Duodenal mucosa (tissue), 2 donors: ENCODE measurements around the gene RHOG.
A peak's percentile ranks its signal among the peaks of the same experiment; 100 is the strongest.
"Not testable (repeated sequence)": the region's sequence is repeated elsewhere in the genome, so short reads cannot be mapped to it uniquely, and the experiment has no call there.

Experiments
- H3K27ac ChIP-seq: one replicate; pipeline ENCODE4 v1.7.0; 2013; ENCODE audit warnings: low read depth, low read length
- H3K27me3 ChIP-seq, 2 donors: one replicate each; pipeline ENCODE4 v1.7.0; 2013; ENCODE audit warnings: low read length in 2 of 2, control low read depth in 1 of 2; ENCODE audit not compliant: insufficient read depth in 2 of 2, control insufficient read depth in 1 of 2
- H3K36me3 ChIP-seq, 2 donors: one replicate each; pipeline ENCODE4 v1.7.0; 2013; ENCODE audit warnings: low read length in 2 of 2, control low read depth in 1 of 2; ENCODE audit not compliant: insufficient read depth in 2 of 2, control insufficient read depth in 1 of 2
- H3K4me1 ChIP-seq, 2 donors: one replicate each; pipeline ENCODE4 v1.7.0; 2013; ENCODE audit warnings: low read length in 2 of 2, control low read depth in 1 of 2; ENCODE audit not compliant: insufficient read depth in 2 of 2, control insufficient read depth in 1 of 2
- H3K4me3 ChIP-seq, 2 donors: one replicate each; pipeline ENCODE4 v1.7.0; 2013; ENCODE audit warnings: low read length in 2 of 2, low read depth in 1 of 2
- H3K9ac ChIP-seq, 2 donors: one replicate each; pipeline ENCODE4 v1.7.0; 2013; ENCODE audit warnings: low read length in 2 of 2, low read depth in 1 of 2
- H3K9me3 ChIP-seq, 2 donors: one replicate each; pipeline ENCODE4 v1.7.0; 2013; ENCODE audit warnings: low read length in 2 of 2, control low read depth in 1 of 2; ENCODE audit not compliant: control insufficient read depth in 1 of 2

RHOG gene

GRCh38 chr11:3799873-3800272 is 40.9 kb downstream of the RHOG start:
- H3K9me3 ChIP-seq = no peaks in the 10 kb centered on the region
- H3K27me3 ChIP-seq = no peaks in the 10 kb centered on the region
- H3K27ac ChIP-seq = no peak overlapping the region
- H3K4me3 ChIP-seq = peak overlapping the region in 1 of 2 donors; percentile 21
- H3K36me3 ChIP-seq = no peaks in the 10 kb centered on the region
- peaks cover 9 to 19% of the 10 kb centered on the region in 2 donors for H3K4me1 ChIP-seq
- no peak overlapping the region for H3K9ac ChIP-seq

GRCh38 chr11:3799143-3799542 is 41.6 kb downstream of the RHOG start:
- H3K9me3 ChIP-seq = no peaks in the 10 kb centered on the region
- H3K27me3 ChIP-seq = no peaks in the 10 kb centered on the region
- H3K27ac ChIP-seq = no peak overlapping the region
- H3K4me1 ChIP-seq = peaks cover 13 to 24% of the 10 kb centered on the region in 2 donors
- peaks cover 0 to 4% of the 10 kb centered on the region in 2 donors for H3K36me3 ChIP-seq
- no peak overlapping the region for H3K4me3 ChIP-seq
- H3K9ac ChIP-seq = no peak overlapping the region

- Histone ChIP-seq H3K27ac (peak within 1 kb of the TSS; percentile 96), H3K36me3 (peaks cover 3 to 18% of the 10 kb centered on the region in 2 donors), H3K4me3 (peak within 1 kb of the TSS; percentile 96 to 98), H3K27me3 (no peaks in the 10 kb centered on the region), H3K9me3 (no peaks in the 10 kb centered on the region), H3K4me1 (peaks cover 13 to 24% of the 10 kb centered on the region in 2 donors), H3K9ac (peak within 1 kb of the TSS; percentile 91 to 96)
Observed at GRCh38 chr11:3797329-3798090, 43.2 kb downstream of the RHOG start, which contains the start of gene NUP98. TSS of gene NUP98 (minus strand) at chr11:3797554. CDS start at chr11:3782117, 15,437 bp downstream.

GRCh38 chr11:3796801-3797328 is 43.9 kb downstream of the RHOG start:
- H3K9me3 ChIP-seq = no peaks in the 10 kb centered on the region
- H3K27ac ChIP-seq = peak overlapping the region; percentile 96
- peak overlapping the region; percentile 96 to 98 for H3K4me3 ChIP-seq
- H3K9ac ChIP-seq = peak overlapping the region; percentile 89 to 96
- no peaks in the 10 kb centered on the region for H3K27me3 ChIP-seq
- peaks cover 3 to 22% of the 10 kb centered on the region in 2 donors for H3K36me3 ChIP-seq
- peaks cover 13 to 18% of the 10 kb centered on the region in 2 donors for H3K4me1 ChIP-seq

GRCh38 chr11:3796346-3796745 is 44.4 kb downstream of the RHOG start:
- H3K4me3 ChIP-seq = peak overlapping the region; percentile 96 to 98

GRCh38 chr11:3796002-3796311 is 44.8 kb downstream of the RHOG start:
- H3K9ac ChIP-seq = peak overlapping the region; percentile 89 to 96
- H3K27ac ChIP-seq = no peak overlapping the region
- no peaks in the 10 kb centered on the region for H3K27me3 ChIP-seq
- H3K9me3 ChIP-seq = no peaks in the 10 kb centered on the region
- peaks cover 13 to 18% of the 10 kb centered on the region in 2 donors for H3K4me1 ChIP-seq
- H3K36me3 ChIP-seq = peaks cover 3 to 22% of the 10 kb centered on the region in 2 donors
- H3K4me3 ChIP-seq = peak overlapping the region; percentile 96 to 98

More at GRCh38 chr11:3796346-3796745, 44.4 kb downstream of the RHOG start:
- Histone ChIP-seq H3K9ac (peak overlapping the region; percentile 89 to 96), H3K9me3 (no peaks in the 10 kb centered on the region), H3K4me1 (peaks cover 13 to 18% of the 10 kb centered on the region in 2 donors), H3K27me3 (no peaks in the 10 kb centered on the region), H3K36me3 (peaks cover 3 to 22% of the 10 kb centered on the region in 2 donors), H3K27ac (no peak overlapping the region)

GRCh38 chr11:3795131-3796001 is 45.4 kb downstream of the RHOG start:
- H3K9me3 ChIP-seq = no peaks in the 10 kb centered on the region
- no peak overlapping the region for H3K27ac ChIP-seq
- peak overlapping the region; percentile 89 to 96 for H3K9ac ChIP-seq
- H3K27me3 ChIP-seq = no peaks in the 10 kb centered on the region
- peaks cover 13 to 18% of the 10 kb centered on the region in 2 donors for H3K4me1 ChIP-seq
- peak overlapping the region; percentile 96 to 98 for H3K4me3 ChIP-seq
- peaks cover 3 to 22% of the 10 kb centered on the region in 2 donors for H3K36me3 ChIP-seq

- not testable (repeated sequence) for H3K4me3 ChIP-seq, H3K9ac ChIP-seq, H3K27me3 ChIP-seq, H3K9me3 ChIP-seq, H3K27ac ChIP-seq
- peaks cover 13 to 18% of the 10 kb centered on the region in 2 donors for H3K4me1 ChIP-seq
- peaks cover 3 to 27% of the 10 kb centered on the region in 2 donors for H3K36me3 ChIP-seq
Observed at GRCh38 chr11:3794387-3794786, 46.4 kb downstream of the RHOG start.

GRCh38 chr11:3786781-3787428 is 53.9 kb downstream of the RHOG start:
- peaks cover 0 to 5% of the 10 kb centered on the region in 2 donors for H3K36me3 ChIP-seq
- H3K9me3 ChIP-seq = no peaks in the 10 kb centered on the region
- peaks cover 0 to 3% of the 10 kb centered on the region in 2 donors for H3K4me1 ChIP-seq
- H3K9ac ChIP-seq = no peak overlapping the region
- no peaks in the 10 kb centered on the region for H3K27me3 ChIP-seq
- H3K27ac ChIP-seq = no peak overlapping the region
- H3K4me3 ChIP-seq = no peak overlapping the region
